AML-193 (cell line): ENCODE measurements around the gene INSL3.

Experiments used
- DNase-seq, 2 experiments: peaks; one replicate each; lab custom pipeline; 2025; lab: John Stamatoyannopoulos, UW

Gene INSL3

GRCh38 chr19:17821190-17821589 is at the start of gene INSL3:
TSS of gene INSL3 (minus strand) at chr19:17821519. CDS start at chr19:17821506, 13 bp downstream.
- DNase-seq: no peak

DNA sequence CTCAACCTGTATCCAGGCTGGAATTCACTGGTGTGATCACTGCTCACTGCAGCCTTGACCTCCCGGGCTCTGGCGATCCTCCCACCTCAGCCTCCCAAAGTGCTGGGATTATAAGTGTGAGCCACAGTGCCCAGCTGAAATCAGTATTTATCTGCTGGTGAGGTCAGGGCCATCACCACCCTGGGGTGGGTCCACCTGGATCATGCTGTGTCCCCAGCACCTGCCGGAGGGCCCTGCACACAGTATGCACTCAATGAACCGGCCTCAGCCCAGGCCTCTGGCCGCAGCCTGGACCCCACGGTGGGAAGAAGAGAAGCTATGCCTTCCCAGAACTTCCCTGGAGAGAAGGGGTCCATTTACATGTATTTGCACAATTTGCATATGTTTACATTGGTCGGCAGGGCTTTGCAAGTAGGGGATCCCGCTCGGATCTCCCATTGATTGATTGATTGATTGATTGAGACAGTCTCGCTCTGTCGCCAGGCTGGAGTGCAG is 47.8 kb upstream of the INSL3 start:
- DNase-seq: no peak

GRCh38 chr19:17868669-17869068 is 47.4 kb upstream of the INSL3 start:
- no peak for DNase-seq

DNA sequence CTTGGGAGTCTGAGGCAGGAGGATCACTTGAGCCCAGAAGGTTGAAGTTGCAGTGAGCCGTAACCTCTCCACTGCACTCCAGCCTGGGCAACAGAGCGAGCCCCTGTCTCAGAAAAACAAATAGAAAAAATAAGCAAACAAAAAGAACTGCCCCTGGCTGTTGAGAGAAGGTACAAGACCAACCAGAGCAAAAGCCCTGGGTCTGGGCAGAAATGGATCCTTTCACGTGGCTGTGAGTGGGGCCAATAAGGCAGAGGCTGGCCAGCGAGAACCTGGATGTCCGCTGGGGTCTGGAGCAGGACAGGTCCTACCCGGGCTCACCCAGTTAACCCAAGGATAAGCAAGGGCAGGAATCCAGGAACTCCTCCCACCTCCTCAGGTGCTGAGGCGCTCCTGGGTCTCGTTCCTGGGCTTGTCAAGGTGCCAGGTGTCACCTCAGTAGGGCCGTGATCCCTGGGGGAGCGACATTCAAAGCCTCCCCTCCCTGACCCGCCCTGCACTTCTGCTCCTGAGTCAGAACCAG is 45.7 kb upstream of the INSL3 start:
- DNase-seq: no peak

GRCh38 chr19:17866312-17866963 is 45.1 kb upstream of the INSL3 start:
- no peak for DNase-seq

DNA sequence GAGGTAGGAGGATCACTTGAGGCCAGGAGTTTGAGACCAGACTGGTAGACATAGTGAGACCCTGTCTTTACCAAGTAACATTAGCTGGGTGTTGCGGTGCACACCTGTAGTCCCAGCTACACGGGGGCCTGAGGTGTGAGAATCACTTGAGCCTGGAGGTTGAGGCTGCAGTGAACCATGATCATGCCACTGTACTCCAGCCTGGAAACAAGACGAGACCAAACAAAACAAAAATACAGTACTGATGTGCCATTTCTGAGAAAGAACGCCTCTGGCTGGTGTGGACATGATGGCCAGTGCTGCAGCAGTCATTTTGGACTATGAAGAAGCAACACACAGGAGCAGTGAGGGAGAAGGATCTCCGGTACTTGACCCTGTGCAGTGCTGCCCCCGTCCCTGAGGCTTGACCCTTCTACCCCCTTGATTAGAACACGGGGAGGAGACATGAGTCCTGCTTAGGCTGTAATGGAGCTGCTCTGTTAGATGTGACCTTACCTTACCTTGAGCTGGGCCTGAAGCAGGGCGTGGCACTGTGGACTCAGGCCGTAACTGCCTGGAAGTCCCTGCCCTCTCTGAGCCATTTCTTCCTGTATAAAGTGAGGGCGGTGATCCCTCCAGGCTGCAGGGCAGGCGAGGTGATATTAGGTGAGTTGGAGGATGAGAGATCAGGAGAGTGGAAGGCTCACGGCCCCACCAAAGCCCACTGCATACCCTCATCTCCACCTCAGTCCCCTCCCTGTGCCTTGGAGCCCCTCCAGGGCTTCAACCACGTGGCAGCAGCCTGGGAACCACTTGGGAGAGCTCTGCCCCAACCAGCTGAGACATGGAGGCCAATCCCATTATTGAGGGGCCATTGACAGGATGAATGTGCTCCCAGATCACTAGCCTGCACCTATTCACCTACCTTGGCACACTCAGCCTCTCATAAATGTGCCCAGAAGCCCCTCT is 44.3 kb upstream of the INSL3 start:
- DNase-seq: no peak

GRCh38 chr19:17863520-17864182 is 42.3 kb upstream of the INSL3 start:
- no peak for DNase-seq

- DNase-seq: no peak
These were observed 41.6 kb upstream of the INSL3 start for GRCh38 chr19:17862711-17863519.

DNA sequence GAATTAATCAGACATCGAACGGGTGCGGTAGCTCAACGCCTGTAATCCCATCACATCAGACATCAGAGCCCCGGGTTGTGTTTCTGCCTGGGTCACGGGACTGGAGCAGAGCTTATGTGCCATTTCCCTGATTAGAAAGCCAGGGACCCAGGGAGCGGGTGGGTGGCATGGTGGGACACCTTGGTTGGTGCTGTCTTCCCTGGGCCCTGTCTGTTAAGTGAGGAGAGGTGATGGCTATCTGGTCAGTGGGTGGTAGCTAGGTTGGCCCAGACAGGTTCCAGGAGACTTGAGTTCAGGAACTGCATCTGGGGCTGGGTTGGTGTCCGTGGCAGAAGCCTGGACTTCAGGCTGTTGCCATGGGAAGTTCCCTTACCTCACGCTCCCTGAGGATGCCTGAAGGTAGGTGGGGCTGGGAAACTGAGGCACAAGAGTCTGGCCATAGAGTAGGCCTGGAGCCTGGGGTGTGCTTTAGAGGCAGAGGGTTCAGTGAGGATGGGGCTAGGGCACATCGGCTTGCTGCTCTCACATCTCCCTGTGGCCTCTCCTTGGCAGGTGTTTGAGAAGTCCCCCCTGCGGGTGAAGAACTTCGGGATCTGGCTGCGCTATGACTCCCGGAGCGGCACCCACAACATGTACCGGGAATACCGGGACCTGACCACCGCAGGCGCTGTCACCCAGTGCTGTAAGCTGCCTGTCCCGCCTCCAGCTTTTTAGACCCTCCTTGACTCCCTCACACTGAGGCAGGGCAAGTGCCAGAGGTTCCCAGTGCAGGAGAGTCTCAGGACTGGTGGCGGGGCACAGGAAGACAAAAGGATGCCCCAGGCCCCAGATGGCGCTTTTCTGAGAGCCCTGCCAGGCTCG is 40.5 kb upstream of the INSL3 start:
- DNase-seq: no peak

DNA sequence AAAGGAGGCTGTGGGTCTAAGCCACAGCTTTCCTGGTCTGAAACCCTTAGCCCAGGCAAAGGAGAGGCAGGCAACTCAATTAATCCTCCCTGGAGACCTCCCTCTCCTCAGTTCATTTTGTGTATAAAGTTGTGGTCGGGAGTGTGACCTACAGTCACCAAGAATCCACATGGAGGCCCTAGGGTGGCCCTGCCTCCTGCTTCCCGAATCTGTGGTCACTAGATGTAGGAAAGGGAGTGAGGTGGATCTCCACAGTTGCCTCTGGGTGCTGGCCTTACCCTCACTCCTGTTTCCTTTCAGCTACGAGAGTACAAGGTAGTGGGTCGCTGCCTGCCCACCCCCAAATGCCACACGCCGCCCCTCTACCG is 39.7 kb upstream of the INSL3 start:
- DNase-seq: no peak

DNA sequence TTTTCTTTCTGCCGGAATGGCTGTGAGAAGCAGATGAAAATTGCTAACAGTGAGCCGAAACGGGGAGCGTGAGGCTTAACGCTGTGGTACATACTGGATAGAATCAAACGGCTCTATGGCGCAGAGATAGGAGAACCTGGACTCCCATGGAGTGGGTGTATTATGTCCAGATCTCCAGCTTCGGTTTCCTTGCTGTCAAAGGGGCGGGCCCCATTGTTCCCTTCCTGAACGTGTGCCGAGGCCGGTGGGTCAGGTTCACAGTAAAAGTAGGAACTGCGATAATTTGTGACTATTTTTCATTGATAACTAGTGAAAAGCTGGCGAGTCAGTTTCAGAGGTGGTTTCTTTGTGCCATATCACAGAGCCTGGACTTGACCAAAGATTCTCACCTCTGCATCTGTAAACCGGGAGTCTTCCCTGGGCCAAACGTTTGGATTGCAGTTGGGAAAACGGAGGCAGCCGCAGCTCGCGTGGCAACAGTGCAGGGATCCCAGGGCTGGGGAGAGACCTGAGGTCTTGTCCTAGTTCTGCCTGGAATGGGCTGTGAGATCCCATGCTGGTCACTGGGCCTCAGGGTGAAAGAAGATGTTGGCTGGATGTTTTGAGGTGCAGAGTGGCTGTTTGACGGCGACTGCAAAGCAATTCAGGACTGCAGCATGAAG is 39.1 kb upstream of the INSL3 start:
- no peak for DNase-seq

- DNase-seq: peak; percentile 99
These were observed 38.4 kb upstream of the INSL3 start, which contains the start of gene RPL18A for GRCh38 chr19:17859533-17860330. TSS of gene RPL18A (plus strand) at chr19:17859910. CDS start at chr19:17859957, 47 bp downstream.

- DNase-seq: peak; percentile 63 to 67
These were observed 34.2 kb upstream of the INSL3 start for GRCh38 chr19:17855280-17856152.

DNA sequence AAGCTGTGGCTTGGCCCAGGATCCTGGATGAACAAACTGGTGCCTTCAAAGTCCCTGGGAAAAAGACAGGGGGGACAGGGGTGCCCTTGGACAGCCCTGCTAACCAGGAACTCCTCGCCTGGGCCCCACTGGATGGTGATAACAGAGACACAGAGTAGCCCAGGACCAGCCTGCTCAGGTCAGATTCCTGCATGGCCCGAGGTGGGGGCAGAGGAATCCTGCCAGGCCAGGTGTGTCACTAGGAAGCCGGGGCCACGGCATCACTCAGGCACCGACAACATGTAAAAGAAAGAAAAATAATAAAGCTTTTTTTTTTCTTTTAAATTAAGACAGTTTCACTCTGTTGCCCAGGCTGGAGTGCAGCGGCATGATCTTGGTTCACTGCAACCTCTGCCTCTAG is 32.7 kb upstream of the INSL3 start:
- no peak for DNase-seq

- no peak for DNase-seq
These were observed 27.4 kb upstream of the INSL3 start for GRCh38 chr19:17848595-17849292.

DNA sequence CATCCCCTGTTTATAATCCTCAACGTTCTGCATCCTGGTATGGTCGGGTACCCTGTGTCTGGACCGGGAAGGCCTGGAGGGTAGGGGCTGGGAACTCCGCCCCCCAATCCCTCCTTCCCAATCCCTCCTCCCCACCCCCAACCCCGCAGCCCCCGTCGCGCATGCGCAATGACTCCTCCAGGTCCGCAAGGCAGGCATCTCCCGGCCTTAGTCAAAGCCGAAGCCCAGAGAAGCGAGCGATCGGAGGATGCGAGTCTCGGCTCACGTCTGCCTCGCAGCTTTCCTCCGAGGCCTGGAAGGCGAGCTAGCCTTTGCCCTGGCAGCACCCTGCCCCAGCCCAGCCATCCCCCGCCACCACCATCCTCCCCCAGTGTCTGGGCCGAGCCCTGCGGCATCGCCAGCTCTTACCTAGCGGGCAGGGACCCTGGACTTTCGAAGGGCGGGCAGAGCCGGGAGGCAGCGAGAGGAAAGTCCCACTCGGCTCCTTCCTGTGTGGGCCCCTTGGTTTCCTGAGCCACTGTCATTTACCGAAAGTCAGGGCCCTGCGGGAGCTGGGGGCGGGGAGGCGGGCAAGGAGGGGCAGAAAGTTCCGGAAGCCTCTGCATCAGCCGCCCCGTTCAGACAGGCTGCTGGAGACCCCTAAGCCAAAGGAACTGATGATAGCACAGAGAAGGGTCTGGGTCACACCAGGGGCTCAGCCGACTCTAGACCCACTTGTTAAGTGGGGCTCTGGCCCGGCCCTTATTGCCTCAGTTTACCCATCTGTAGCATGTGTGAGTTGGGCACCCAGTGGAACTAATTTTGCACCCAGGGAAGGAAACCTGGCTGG is 26.4 kb upstream of the INSL3 start, which contains the start of gene JAK3:
JAK3 (minus strand) TSS at position 445 of the 829 bp plus-strand sequence. CDS start 3,565 bp downstream, outside the sequence.
- no peak for DNase-seq
